BJ (cell line): ENCODE data around the gene FLCN. TPM values are rescaled to one million over a fixed set of nuclear protein-coding genes. Genes with fewer than 3 reads are reported as not detected.

ENCODE experiments used
- CTCF ChIA-PET: fragments of 350-600 bp; formaldehyde crosslinking; extraction: SDS; loops from one replicate; lab custom pipeline; 2021; ENCODE audit warnings: antibody characterized with exemption, inconsistent platforms; lab: Yijun Ruan, JAX
- POLR2A ChIA-PET: fragments of 300-600 bp; sonication (Branson Sonifier 250); formaldehyde crosslinking; extraction: SDS; loops from one replicate; lab custom pipeline; 2021; ENCODE audit warnings: antibody characterized with exemption; lab: Charles Lee
- DNase-seq: peaks from one replicate; pipeline ENCODE4 v3.0.0-alpha.2; 2011; ENCODE audit warnings: low read depth
- H3K27me3 ChIP-seq: 2 replicates; pipeline ENCODE4 v1.6.0; 2011; ENCODE audit warnings: low read length; ENCODE audit not compliant: control insufficient read depth, insufficient read depth
- H3K36me3 ChIP-seq: 2 replicates; pipeline ENCODE4 v1.5.1; 2011; ENCODE audit warnings: low read length; ENCODE audit not compliant: control insufficient read depth, insufficient read depth
- H3K4me3 ChIP-seq: 2 replicates; pipeline ENCODE4 v1.5.1; 2011; ENCODE audit warnings: low read depth, mild to moderate bottlenecking, control low read depth, low read length
- polyA plus RNA-seq: library from polyadenylated mRNA; depleted of rRNA; stranded (reverse); fragments of >200 nt; gene quantifications from 2 replicates; pipeline ENCODE4 v1.2.3, GENCODE V29; 2011
- TF ChIP-seq, protein P1 (sequence below): IDR thresholded peaks from 2 replicates; pipeline ENCODE4 v1.5.1; 2011; ENCODE audit warnings: low read depth, mild to moderate bottlenecking, control low read depth, inconsistent platforms, low read length, moderate library complexity; ENCODE audit not compliant: insufficient read depth

Gene FLCN
- polyA plus RNA-seq, 1 experiment: 15.4 TPM

- TF ChIP-seq, protein P1, sequence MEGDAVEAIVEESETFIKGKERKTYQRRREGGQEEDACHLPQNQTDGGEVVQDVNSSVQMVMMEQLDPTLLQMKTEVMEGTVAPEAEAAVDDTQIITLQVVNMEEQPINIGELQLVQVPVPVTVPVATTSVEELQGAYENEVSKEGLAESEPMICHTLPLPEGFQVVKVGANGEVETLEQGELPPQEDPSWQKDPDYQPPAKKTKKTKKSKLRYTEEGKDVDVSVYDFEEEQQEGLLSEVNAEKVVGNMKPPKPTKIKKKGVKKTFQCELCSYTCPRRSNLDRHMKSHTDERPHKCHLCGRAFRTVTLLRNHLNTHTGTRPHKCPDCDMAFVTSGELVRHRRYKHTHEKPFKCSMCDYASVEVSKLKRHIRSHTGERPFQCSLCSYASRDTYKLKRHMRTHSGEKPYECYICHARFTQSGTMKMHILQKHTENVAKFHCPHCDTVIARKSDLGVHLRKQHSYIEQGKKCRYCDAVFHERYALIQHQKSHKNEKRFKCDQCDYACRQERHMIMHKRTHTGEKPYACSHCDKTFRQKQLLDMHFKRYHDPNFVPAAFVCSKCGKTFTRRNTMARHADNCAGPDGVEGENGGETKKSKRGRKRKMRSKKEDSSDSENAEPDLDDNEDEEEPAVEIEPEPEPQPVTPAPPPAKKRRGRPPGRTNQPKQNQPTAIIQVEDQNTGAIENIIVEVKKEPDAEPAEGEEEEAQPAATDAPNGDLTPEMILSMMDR: no peak
- Histone ChIP-seq H3K36me3 (no peaks in the 10 kb centered on the region), H3K4me3 (peak overlapping the region; percentile 47), H3K27me3 (no peaks in the 10 kb centered on the region)
- no peak for DNase-seq
- POLR2A ChIA-PET: no interaction called here
- CTCF ChIA-PET: interaction anchor here (1.4 kb wide), 1 partner anchor 213 kb away, joined by 3 read pairs; no protein-coding TSS in a partner anchor
These were observed 32.2 kb downstream of the FLCN start for GRCh38 chr17:17204635-17205231.

- Histone ChIP-seq H3K27me3 (no peaks in the 10 kb centered on the region), H3K4me3 (no peak overlapping the region), H3K36me3 (no peaks in the 10 kb centered on the region)
- DNase-seq: no peak
- TF ChIP-seq, protein P1: no peak
- ChIA-PET POLR2A (no interaction called here), CTCF (interaction anchor here (1.4 kb wide), 1 partner anchor 212 kb away, joined by 3 read pairs; no protein-coding TSS in a partner anchor)
These were observed 32.9 kb downstream of the FLCN start for GRCh38 chr17:17204041-17204591.

DNA sequence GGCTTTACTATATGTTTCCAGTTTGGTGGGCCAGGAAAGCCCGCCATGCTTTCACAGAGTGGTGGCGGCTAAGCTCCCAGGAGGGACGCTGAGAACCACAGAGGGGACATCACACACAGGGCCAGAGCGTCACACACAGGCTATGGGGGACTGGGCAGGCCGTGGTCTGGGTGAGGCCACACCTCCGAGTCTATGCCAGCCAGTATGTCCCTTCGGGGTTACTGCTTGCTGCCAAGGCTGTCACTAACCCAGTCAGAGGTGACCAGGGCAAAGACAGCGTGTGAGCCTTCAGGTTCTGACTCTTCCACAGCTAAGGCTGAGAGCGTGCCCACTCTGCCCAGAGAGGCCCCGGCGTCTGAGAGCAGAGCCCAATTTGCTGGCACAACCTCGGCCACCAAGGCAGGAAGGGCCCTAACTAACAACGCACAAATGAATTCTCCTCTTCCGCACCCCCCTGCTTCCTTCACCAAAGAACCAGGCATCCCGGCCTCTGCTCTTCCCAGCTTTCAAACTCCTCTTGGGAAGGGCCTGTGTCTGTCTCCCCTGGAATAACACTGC is 33.7 kb downstream of the FLCN start:
- CTCF ChIA-PET: no interaction called here
- TF ChIP-seq, protein P1: no peak
- POLR2A ChIA-PET: no interaction called here

DNA sequence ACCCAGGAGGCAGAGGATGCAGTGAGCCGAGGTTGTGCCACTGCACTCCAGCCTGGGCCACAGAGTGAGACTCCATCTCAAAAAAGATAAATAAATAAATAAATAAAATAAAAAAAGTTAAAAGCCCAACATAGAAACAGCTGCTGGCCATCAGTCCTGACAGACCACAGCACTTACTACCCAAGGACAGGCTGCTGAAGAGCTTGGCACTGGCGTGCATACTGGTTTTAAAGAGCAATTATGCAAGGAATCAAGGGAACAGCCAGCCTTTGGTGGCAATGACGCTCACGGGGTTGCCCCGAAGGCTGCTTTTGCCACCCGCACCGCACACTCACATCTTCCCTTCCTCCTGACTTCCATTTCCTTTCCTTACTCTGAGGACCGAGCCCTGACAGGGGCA is 35.1 kb downstream of the FLCN start:
- CTCF ChIA-PET: interaction anchor here (1.2 kb wide), 1 partner anchor 210 kb away, joined by 3 read pairs; no protein-coding TSS in a partner anchor
- DNase-seq: no peak
- TF ChIP-seq, protein P1: no peak
- POLR2A ChIA-PET: no interaction called here
- Histone ChIP-seq H3K27me3 (no peaks in the 10 kb centered on the region), H3K4me3 (no peak overlapping the region), H3K36me3 (no peaks in the 10 kb centered on the region)

More for the DNA sequence above, 33.7 kb downstream of the FLCN start:
- H3K36me3 ChIP-seq: no peaks in the 10 kb centered on the region
- H3K4me3 ChIP-seq: no peak overlapping the region
- no peak for DNase-seq
- no peaks in the 10 kb centered on the region for H3K27me3 ChIP-seq

- TF ChIP-seq, protein P1: no peak
- Histone ChIP-seq H3K27me3 (no peaks in the 10 kb centered on the region), H3K4me3 (no peak overlapping the region), H3K36me3 (no peaks in the 10 kb centered on the region)
- CTCF ChIA-PET: interaction anchor here (0.7 to 1.8 kb wide), 5 partner anchors 9 to 209 kb away, joined by 3 to 5 read pairs (median 4); no protein-coding TSS in a partner anchor
- no peak for DNase-seq
- POLR2A ChIA-PET: interaction anchor here (1.0 kb wide), 1 partner anchor 11 kb away, joined by 3 read pairs; no protein-coding TSS in a partner anchor
These were observed 35.7 kb downstream of the FLCN start for GRCh38 chr17:17201271-17201670.
